Measurements from ENCODE around the gene ARHGEF5.
"Not testable (repeated sequence)": the region's sequence is repeated elsewhere in the genome, so short reads cannot be mapped to it uniquely, and the experiment has no call there.

- not testable (repeated sequence) for TF ChIP-seq CTCF (IDR thresholded peaks at IDR 0.05; ENCODE audit: borderline replicate concordance, extremely low read depth, low read length, poor library complexity, severe bottlenecking); EZH2 (IDR thresholded peaks at IDR 0.05; ENCODE audit: borderline replicate concordance, low read depth, low read length, severe bottlenecking)
Observed at GRCh38 chr7:144355176-144355822, at the start of gene ARHGEF5.
